Transverse colon (tissue), 4 donors: ENCODE measurements around the gene NUP155. TPM values are rescaled to one million over a fixed set of nuclear protein-coding genes. Genes with fewer than 3 reads are reported as not detected.
"Not testable (repeated sequence)": the region's sequence is repeated elsewhere in the genome, so short reads cannot be mapped to it uniquely, and the experiment has no call there.

Experiments
- DNase-seq: peaks from one replicate; pipeline ENCODE4 v3.0.0-alpha.2; 2019
- H3K27ac ChIP-seq, 4 donors: fragments of 200-600 bp; sonication (generic); 2 replicates each; pipeline ENCODE4 v1.5.1; 2016 to 2018; ENCODE audit warnings: inconsistent platforms in 4 of 4
- H3K27me3 ChIP-seq: fragments of 200-600 bp; sonication (generic); 2 replicates; pipeline ENCODE4 v1.5.1; 2017; ENCODE audit warnings: inconsistent platforms
- H3K36me3 ChIP-seq, 4 donors: fragments of 200-600 bp; sonication (generic); 2 replicates each; pipeline ENCODE4 v1.5.1; 2017 to 2019; ENCODE audit warnings: inconsistent platforms in 4 of 4
- H3K4me1 ChIP-seq, 4 donors: fragments of 200-600 bp; sonication (generic); 2 replicates each; pipeline ENCODE4 v1.5.1; 2017 to 2020; ENCODE audit warnings: inconsistent platforms in 4 of 4
- H3K4me3 ChIP-seq, 4 donors: fragments of 200-600 bp; sonication (generic); 1 replicate in 1 of 4; 2 replicates in 3 of 4; pipeline versions ENCODE4 v1.5.1 to v1.6.1; 2017 to 2019; ENCODE audit warnings: inconsistent platforms in 4 of 4
- H3K9me3 ChIP-seq, 2 donors: fragments of 200-600 bp; sonication (generic); 2 replicates each; pipeline ENCODE4 v1.5.1; 2017 to 2019; ENCODE audit warnings: inconsistent platforms in 2 of 2
- CTCF ChIP-seq, 5 experiments: fragments of 200-600 bp in 3 of 5; fragments of 450-650 bp in 2 of 5; sonication (generic) in 3 of 5; IDR thresholded peaks; 1 replicate in 2 of 5; 2 replicates in 3 of 5; pipeline ENCODE4 v1.5.1; 2016 to 2017; ENCODE audit warnings: antibody characterized with exemption in 5 of 5, inconsistent platforms in 3 of 5, mild to moderate bottlenecking in 2 of 5, moderate library complexity in 1 of 5
- EP300 ChIP-seq: sonication (generic); formaldehyde crosslinking; IDR thresholded peaks from one replicate; pipeline ENCODE4 v1.6.1; 2017; ENCODE audit warnings: antibody characterized with exemption, low read depth
- POLR2A ChIP-seq: fragments of 450-650 bp; IDR thresholded peaks from one replicate; pipeline ENCODE4 v1.6.1; 2016; ENCODE audit warnings: antibody characterized with exemption, mild to moderate bottlenecking, moderate library complexity
- POLR2AphosphoS5 ChIP-seq, 3 donors: sonication (generic); formaldehyde crosslinking; IDR thresholded peaks; one replicate each; pipeline ENCODE4 v1.6.1; 2016; ENCODE audit warnings: antibody characterized with exemption in 3 of 3
- WGBS, 2 donors: methylation state at CpG; one replicate each; pipeline ENCODE4 v1.1.5; 2018; ENCODE audit warnings: low coverage in 1 of 2; 5-methylcytosine and 5-hydroxymethylcytosine counted together
- in situ Hi-C, 4 donors: fragments of 200-750 bp; cut with MboI; loops; one replicate each; pipeline versions ENCODE4 v1.15.0 to v1.15.1; 2017; ENCODE audit warnings: low sequenced_read_pairs in 3 of 4, low pct_ligation_motif_present in 1 of 4, low pct_unique_long_range_greater_than_20kb in 1 of 4
- intact Hi-C: fragments of 100-400 bp; cut with DNase I; formaldehyde crosslinking; loops from one replicate; pipeline ENCODE4 v1.15.1; 2023; ENCODE audit warnings: low total_unique reads
- total RNA-seq, 4 donors: library from RNA; depleted of rRNA; stranded (reverse); fragments of >200 nt; gene quantifications; one replicate each; pipeline ENCODE4 v1.1.0, GENCODE V29; 2016

NUP155 gene
- 10 to 100 TPM; 13.1 to 20.6 (median 17.3) TPM for total RNA-seq

- in situ Hi-C loops = no loop called here
Observed at GRCh38 chr5:37370864-37371726, at the start of gene NUP155. Gene NUP155 (minus strand): TSS chr5:37371106. CDS start chr5:37370977, 129 bp downstream.

GRCh38 chr5:37417347-37417746, 46.4 kb upstream of the NUP155 start:
- in situ Hi-C loops (loop anchor here in 2 of 4 donors (10.0 to 25.0 kb wide), 3 partner anchors 145 to 777 kb away; no protein-coding TSS in a partner anchor), intact Hi-C loops (loop anchor here (10.0 kb wide), 1 partner anchor 777 kb away; no protein-coding TSS in a partner anchor)
- H3K27ac ChIP-seq = no peak overlapping the region
- no peaks in the 10 kb centered on the region for H3K27me3 ChIP-seq
- no peak overlapping the region for H3K4me3 ChIP-seq
- no peaks in the 10 kb centered on the region for H3K4me1 ChIP-seq
- no peaks in the 10 kb centered on the region for H3K9me3 ChIP-seq
- TF ChIP-seq POLR2A (no peak), CTCF (IDR thresholded peaks at IDR 0.05) (no peak), EP300 (no peak), POLR2AphosphoS5 (IDR thresholded peaks at IDR 0.05) (no peak)
- peaks cover 0 to 6% (median 0%) of the 10 kb centered on the region in 4 donors for H3K36me3 ChIP-seq
- WGBS, 2 donors = 73 to 86% methylated on average over 5 to 9 of the region's 9 CpGs
- DNase-seq = no peak

More at GRCh38 chr5:37370864-37371726, at the start of gene NUP155:
- Histone ChIP-seq H3K4me3 (peak within 1 kb of the TSS; percentile 61 to 88 (median 76)), H3K4me1 (peaks cover 14 to 29% (median 18%) of the 10 kb centered on the region in 4 donors), H3K27ac (peak within 1 kb of the TSS; percentile 82 to 89 (median 88)), H3K36me3 (no peaks in the 10 kb centered on the region), H3K27me3 (no peaks in the 10 kb centered on the region), H3K9me3 (no peaks in the 10 kb centered on the region)
- peak in 2 of 5 experiments; percentile 4 to 30 for TF ChIP-seq CTCF (IDR thresholded peaks at IDR 0.05)
- TF ChIP-seq POLR2AphosphoS5 (IDR thresholded peaks at IDR 0.05) = peak; percentile 83 to 91 (median 87)
- no peak for TF ChIP-seq EP300
- peak; percentile 77 for TF ChIP-seq POLR2A
- 2 to 4% methylated on average over 26 to 49 of the region's 49 CpGs for WGBS, 2 donors
- intact Hi-C loops = no loop called here
- DNase-seq = peak; percentile 92

- H3K4me1 ChIP-seq, H3K4me3 ChIP-seq, H3K36me3 ChIP-seq, H3K9me3 ChIP-seq, H3K27me3 ChIP-seq, H3K27ac ChIP-seq, DNase-seq: not testable (repeated sequence)
- in situ Hi-C loops (loop anchor here in 2 of 4 donors (10.0 to 25.0 kb wide), 3 partner anchors 147 to 779 kb away; no protein-coding TSS in a partner anchor), intact Hi-C loops (loop anchor here (10.0 kb wide), 1 partner anchor 779 kb away; no protein-coding TSS in a partner anchor)
- 98% methylated on average over 14 of the region's 33 CpGs; no CpG with 5 or more reads in 1 of the 2 donors for WGBS, 2 donors
Observed at GRCh38 chr5:37415456-37415855, 44.5 kb upstream of the NUP155 start.

- intact Hi-C loops (loop anchor here (10.0 kb wide), 1 partner anchor 782 kb away; no protein-coding TSS in a partner anchor), in situ Hi-C loops (loop anchor here in 2 of 4 donors (10.0 to 25.0 kb wide), 3 partner anchors 150 to 782 kb away; no protein-coding TSS in a partner anchor)
- no peak for DNase-seq
- TF ChIP-seq CTCF (IDR thresholded peaks at IDR 0.05) (no peak), EP300 (no peak), POLR2AphosphoS5 (IDR thresholded peaks at IDR 0.05) (no peak), POLR2A (no peak)
- no peak overlapping the region for H3K27ac ChIP-seq
- H3K4me3 ChIP-seq = no peak overlapping the region
- H3K36me3 ChIP-seq = peaks cover 0 to 4% (median 0%) of the 10 kb centered on the region in 4 donors
- H3K27me3 ChIP-seq = no peaks in the 10 kb centered on the region
- no peaks in the 10 kb centered on the region for H3K9me3 ChIP-seq
- no peaks in the 10 kb centered on the region for H3K4me1 ChIP-seq
- WGBS, 2 donors = 85 to 100% methylated on average over 2 to 3 of the region's 3 CpGs
Observed at GRCh38 chr5:37412515-37412914, 41.6 kb upstream of the NUP155 start.
